SK-N-SH (cell line): ENCODE measurements around the gene PPP2R2B. TPM values are rescaled to one million over a fixed set of nuclear protein-coding genes. Genes with fewer than 3 reads are reported as not detected.

Source experiments
- CTCF ChIA-PET: fragments of 300-600, 350-600 bp; formaldehyde crosslinking; extraction: SDS; loops from one replicate; lab custom pipeline; 2021; lab: Yijun Ruan, JAX
- POLR2A ChIA-PET: fragments of 350-600 bp; sonication (Branson Sonifier 250); formaldehyde crosslinking; extraction: SDS; loops from one replicate; lab custom pipeline; 2020; ENCODE audit warnings: antibody characterized with exemption, inconsistent platforms; lab: Yijun Ruan, JAX
- DNase-seq: peaks from one replicate; pipeline ENCODE4 v3.0.0; 2012
- H2AFZ ChIP-seq: fragments of 200-600 bp; sonication (generic); 2 replicates; pipeline ENCODE4 v1.8.1; 2016; ENCODE audit warnings: antibody characterized with exemption, mild to moderate bottlenecking, low read depth
- H3F3A ChIP-seq: fragments of 200-600 bp; sonication (generic); replicated peaks from 2 replicates; pipeline ENCODE3; 2016; ENCODE audit warnings: antibody characterized with exemption, mild to moderate bottlenecking; ENCODE audit not compliant: insufficient read depth
- H3K27ac ChIP-seq, 2 experiments: fragments of 200-500 bp in 1 of 2; fragments of 200-600 bp in 1 of 2; sonication (Bioruptor generic) in 1 of 2; sonication (generic), shearing (Covaris generic) in 1 of 2; 2 replicates each; pipeline versions ENCODE4 v1.5.1 to v1.6.1; 2014 to 2016; ENCODE audit warnings: low read depth in 2 of 2, inconsistent platforms in 1 of 2, low read length in 1 of 2, mild to moderate bottlenecking in 1 of 2, mixed read lengths in 1 of 2
- H3K27me3 ChIP-seq: fragments of 200-600 bp; sonication (generic), shearing (Covaris generic); 2 replicates; pipeline ENCODE4 v1.6.1; 2016; ENCODE audit warnings: mixed run types; ENCODE audit not compliant: insufficient read depth
- H3K36me3 ChIP-seq, 2 experiments: fragments of 200-500 bp in 1 of 2; fragments of 200-600 bp in 1 of 2; sonication (Bioruptor generic) in 1 of 2; sonication (generic) in 1 of 2; replicated peaks in 1 of 2; 2 replicates each; pipeline versions ENCODE3 to v1.5.1; 2014 to 2016; ENCODE audit warnings: low read length in 1 of 2, mild to moderate bottlenecking in 1 of 2; ENCODE audit not compliant: insufficient read depth in 2 of 2, control insufficient read depth in 1 of 2
- H3K4me1 ChIP-seq, 2 experiments: fragments of 200-500 bp in 1 of 2; fragments of 200-600 bp in 1 of 2; sonication (Bioruptor generic) in 1 of 2; sonication (generic), shearing (Covaris generic) in 1 of 2; 2 replicates each; pipeline versions ENCODE4 v1.5.1 to v1.6.1; 2014 to 2016; ENCODE audit warnings: low read depth in 1 of 2, low read length in 1 of 2, mixed run types in 1 of 2; ENCODE audit not compliant: insufficient read depth in 2 of 2, control insufficient read depth in 1 of 2
- H3K4me2 ChIP-seq: fragments of 200-600 bp; sonication (generic), shearing (Covaris generic); 2 replicates; pipeline ENCODE4 v1.6.1; 2017; ENCODE audit warnings: mixed run types
- H3K4me3 ChIP-seq, 2 experiments: fragments of 200-500 bp in 1 of 2; fragments of 200-600 bp in 1 of 2; sonication (Bioruptor generic) in 1 of 2; sonication (generic), shearing (Covaris generic) in 1 of 2; 2 replicates each; pipeline versions ENCODE4 v1.5.1 to v1.8.1; 2014 to 2016; ENCODE audit warnings: low read depth in 2 of 2, inconsistent platforms in 1 of 2, low read length in 1 of 2, mild to moderate bottlenecking in 1 of 2, mixed read lengths in 1 of 2, moderate library complexity in 1 of 2
- H3K79me2 ChIP-seq: fragments of 200-600 bp; sonication (generic); 2 replicates; pipeline ENCODE4 v1.8.1; 2017; ENCODE audit warnings: mild to moderate bottlenecking; ENCODE audit not compliant: insufficient read depth
- H3K9ac ChIP-seq: fragments of 200-600 bp; sonication (generic); 2 replicates; pipeline ENCODE4 v1.6.1; 2017; ENCODE audit warnings: mixed run types
- H3K9me2 ChIP-seq: fragments of 200-600 bp; sonication (generic); 2 replicates; pipeline ENCODE4 v1.6.1; 2017; ENCODE audit warnings: mixed run types
- H3K9me3 ChIP-seq: fragments of 200-600 bp; sonication (generic); 2 replicates; pipeline ENCODE4 v1.6.1; 2017; ENCODE audit warnings: mixed run types, mild to moderate bottlenecking, moderate library complexity
- H4K20me1 ChIP-seq: fragments of 200-600 bp; sonication (generic); 2 replicates; pipeline ENCODE4 v1.6.1; 2017; ENCODE audit warnings: mild to moderate bottlenecking, mixed run types; ENCODE audit not compliant: insufficient read depth
- CHD2 ChIP-seq: fragments of 150-350 bp; IDR thresholded peaks from 2 replicates; pipeline ENCODE4 v1.6.1; 2018; ENCODE audit warnings: low read length; ENCODE audit not compliant: partially characterized antibody
- ELF1 ChIP-seq: IDR thresholded peaks from 2 replicates; pipeline ENCODE4 v1.4.0; 2012
- EP300 ChIP-seq, 2 experiments: IDR thresholded peaks; 2 replicates each; pipeline versions ENCODE4 v1.4.0 to v1.6.1; 2012; ENCODE audit warnings: borderline replicate concordance in 1 of 2, low read depth in 1 of 2, low read length in 1 of 2
- EZH2phosphoT487 ChIP-seq: fragments of 200-600 bp; sonication (generic); IDR thresholded peaks from 2 replicates; pipeline ENCODE4 v1.6.1; 2017; ENCODE audit warnings: low read depth, mixed run types, mild to moderate bottlenecking, antibody characterized with exemption, moderate library complexity, borderline replicate concordance
- FOSL2 ChIP-seq: IDR thresholded peaks from 2 replicates; pipeline ENCODE4 v1.4.0; 2012; ENCODE audit warnings: low read depth, mild to moderate bottlenecking, moderate library complexity, borderline replicate concordance
- FOXJ3 ChIP-seq: sonication (generic); formaldehyde crosslinking; IDR thresholded peaks from 2 replicates; pipeline ENCODE4 v1.5.1; 2020; ENCODE audit warnings: mild to moderate bottlenecking, missing genetic modification reagents
- GABPA ChIP-seq: IDR thresholded peaks from 2 replicates; pipeline ENCODE4 v1.4.0; 2012; ENCODE audit warnings: low read depth, mild to moderate bottlenecking
- IRF3 ChIP-seq: fragments of 150-350 bp; IDR thresholded peaks from 2 replicates; pipeline ENCODE4 v1.6.1; 2016; ENCODE audit warnings: mild to moderate bottlenecking, low read depth, low read length
- MAX ChIP-seq: IDR thresholded peaks from 2 replicates; pipeline ENCODE4 v1.4.0; 2012; ENCODE audit warnings: low read depth
- POLR2AphosphoS5 ChIP-seq: IDR thresholded peaks from 2 replicates; pipeline ENCODE4 v1.6.1; 2012; ENCODE audit warnings: low read depth, low read length
- REST ChIP-seq: IDR thresholded peaks from 2 replicates; pipeline ENCODE4 v1.6.1; 2012; ENCODE audit warnings: mild to moderate bottlenecking, low read depth, low read length, moderate library complexity
- RFX5 ChIP-seq: IDR thresholded peaks from 2 replicates; pipeline ENCODE4 v1.6.1; 2012; ENCODE audit warnings: mild to moderate bottlenecking, improper control_type of control experiment, low read length
- SMC3 ChIP-seq: IDR thresholded peaks from 2 replicates; pipeline ENCODE4 v1.6.1; 2012; ENCODE audit warnings: low read depth, low read length, improper control_type of control experiment
- TEAD4 ChIP-seq: IDR thresholded peaks from 2 replicates; pipeline ENCODE4 v1.4.0; 2012; ENCODE audit warnings: mild to moderate bottlenecking, borderline replicate concordance; ENCODE audit not compliant: insufficient read depth
- USF1 ChIP-seq: IDR thresholded peaks from 2 replicates; pipeline ENCODE4 v1.4.0; 2012; ENCODE audit warnings: low read depth, borderline replicate concordance
- ZBTB33 ChIP-seq: IDR thresholded peaks from 2 replicates; pipeline ENCODE4 v1.4.0; 2012; ENCODE audit warnings: low read depth, borderline replicate concordance
- WGBS: methylation state at CpG from one replicate; pipeline ENCODE4 v1.1.6; 2017; ENCODE audit warnings: low lambda C conversion rate; 5-methylcytosine and 5-hydroxymethylcytosine counted together
- polyA plus RNA-seq, 3 experiments: library from polyadenylated mRNA; depleted of rRNA; stranded (reverse); fragments of >200 nt; gene quantifications; 2 replicates each; pipeline ENCODE4 v1.2.3, GENCODE V29; 2012

PPP2R2B gene
- polyA plus RNA-seq, 1 of the 3 experiments (the other 2 are of a cell fraction) = 11.4 TPM

- Histone ChIP-seq H2AFZ (no peak overlapping the region), H4K20me1 (no peaks in the 10 kb centered on the region), H3K4me2 (no peak overlapping the region), H3K27ac (no peak overlapping the region), H3K4me1 (peaks cover 0 to 10% of the 10 kb centered on the region in 2 experiments; a peak in 2 of 4 replicates), H3K4me3 (no peak overlapping the region), H3K9me2 (no peaks in the 10 kb centered on the region), H3F3A (no peaks in the 10 kb centered on the region), H3K27me3 (no peaks in the 10 kb centered on the region), H3K9me3 (no peaks in the 10 kb centered on the region), H3K9ac (no peak overlapping the region)
- CTCF ChIA-PET = interaction anchor here (0.9 kb wide), 1 partner anchor 19 kb away, joined by 3 read pairs; no protein-coding TSS in a partner anchor
- no peak for DNase-seq
- 82% methylated on average over 1 of the region's 1 CpG for WGBS
- POLR2A ChIA-PET = no interaction called here
- TF ChIP-seq USF1 (no peak), EZH2phosphoT487 (no peak), RFX5 (no peak), ZBTB33 (no peak), TEAD4 (no peak), FOSL2 (no peak), GABPA (no peak), IRF3 (no peak), REST (no peak), ELF1 (no peak), CHD2 (no peak), MAX (no peak), SMC3 (no peak), EP300 (IDR thresholded peaks at IDR 0.05; ENCODE audit: borderline replicate concordance in 1 of 2, low read depth in 1 of 2, low read length in 1 of 2) (no peak), POLR2AphosphoS5 (no peak), FOXJ3 (CRISPR knock-in tag) (no peak)
- TF ChIP-seq, all 33 proteins: peak for 0
- Histone ChIP-seq H3K36me3 (no peaks in the 10 kb centered on the region), H3K79me2 (no peaks in the 10 kb centered on the region)
Measured at GRCh38 chr5:146756546-146756945, 122.0 kb downstream of the PPP2R2B start.
